Activated CD8-positive, alpha-beta T cell treated with anti-CD3 and anti-CD28 coated beads for 36 hours (primary cell): ENCODE results near the gene CBR3. TPM values are rescaled to one million over a fixed set of nuclear protein-coding genes. Genes with fewer than 3 reads are reported as not detected.

ENCODE experiments used
- ATAC-seq: fragments of 200-7000 bp; cut with Tn5 transposase; one replicate; pipeline ENCODE4 v1.10.0; 2021; ENCODE audit warnings: mild to moderate bottlenecking, moderate library complexity
- CTCF ChIA-PET: fragments of 350-600 bp; sonication (Branson Sonifier 250); formaldehyde crosslinking; loops from one replicate; lab custom pipeline; 2021; ENCODE audit warnings: antibody characterized with exemption; lab: Charles Lee
- POLR2A ChIA-PET: fragments of 350-600 bp; sonication (Branson Sonifier 250); formaldehyde crosslinking; loops from one replicate; lab custom pipeline; 2021; ENCODE audit warnings: antibody characterized with exemption; lab: Charles Lee
- DNase-seq: peaks from one replicate; pipeline ENCODE4 v3.0.0-alpha.2; 2020
- H3K27ac Mint-ChIP-seq: one replicate; pipeline ENCODE4 v1.8.0; 2021; ENCODE audit warnings: mild to moderate bottlenecking, mixed read lengths
- H3K27me3 Mint-ChIP-seq: one replicate; pipeline ENCODE4 v1.8.0; 2021; ENCODE audit warnings: mixed read lengths
- H3K36me3 Mint-ChIP-seq: one replicate; pipeline ENCODE4 v1.8.0; 2021; ENCODE audit warnings: low read depth, mixed read lengths
- H3K4me1 Mint-ChIP-seq: one replicate; pipeline ENCODE4 v1.8.0; 2021; ENCODE audit warnings: low read depth, mixed read lengths
- H3K4me3 Mint-ChIP-seq: one replicate; pipeline ENCODE4 v1.8.0; 2021; ENCODE audit warnings: mild to moderate bottlenecking, moderate library complexity, mixed read lengths
- H3K9me3 Mint-ChIP-seq: one replicate; pipeline ENCODE4 v1.8.0; 2021; ENCODE audit warnings: mixed read lengths
- intact Hi-C: fragments of 100-400 bp; cut with micrococcal nuclease; formaldehyde crosslinking; loops from one replicate; pipeline ENCODE4 v1.10.0; 2022
- total RNA-seq, 2 experiments: library from RNA; stranded (reverse); gene quantifications; one replicate each; pipeline ENCODE4 v1.2.3, GENCODE V29; 2021
- TF ChIP-seq, protein P1 (sequence below): fragments of 200-600 bp; IDR thresholded peaks from one replicate; pipeline ENCODE4 v1.8.0; 2022; ENCODE audit warnings: antibody characterized with exemption, mild to moderate bottlenecking

Gene CBR3
- total RNA-seq, 2 experiments from 2014 or later = 13.5 to 14.8 TPM

DNA sequence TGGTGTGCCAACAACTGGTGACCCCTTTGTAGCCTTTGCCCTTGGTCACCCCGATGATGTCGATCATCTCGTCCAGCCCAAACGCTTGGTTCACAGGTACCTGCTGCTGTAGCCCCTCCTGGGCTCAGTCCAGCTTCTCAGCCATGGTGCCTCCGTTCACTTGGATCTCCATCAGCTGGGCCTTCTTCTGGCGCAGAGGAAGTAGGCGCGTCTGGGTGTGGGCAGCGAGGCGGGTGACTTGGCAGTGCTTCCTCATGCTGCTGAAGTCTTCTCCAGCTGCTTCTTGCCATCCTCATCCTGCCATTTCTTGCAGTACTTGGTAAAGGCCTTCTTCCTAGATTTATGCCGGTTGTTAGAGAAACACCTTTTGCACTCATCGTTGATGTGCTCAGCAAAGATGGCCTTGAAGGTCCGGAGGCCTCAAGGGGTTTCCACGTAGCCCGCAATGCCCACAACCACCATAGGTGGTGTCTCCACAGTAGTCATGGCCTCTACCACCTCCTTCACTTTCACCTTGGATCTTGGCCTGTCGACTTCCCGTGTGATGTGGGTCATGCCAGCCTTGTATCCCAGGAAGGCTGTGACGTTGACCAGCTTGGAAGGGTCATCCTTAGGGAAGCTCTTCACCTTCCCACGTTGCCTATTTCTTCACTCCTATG lies 34.7 kb downstream of the CBR3 start:
- POLR2A ChIA-PET = interaction anchor here (1.2 kb wide), 1 partner anchor 113 kb away, joined by 3 read pairs; no protein-coding TSS in a partner anchor
- TF ChIP-seq, protein P1, sequence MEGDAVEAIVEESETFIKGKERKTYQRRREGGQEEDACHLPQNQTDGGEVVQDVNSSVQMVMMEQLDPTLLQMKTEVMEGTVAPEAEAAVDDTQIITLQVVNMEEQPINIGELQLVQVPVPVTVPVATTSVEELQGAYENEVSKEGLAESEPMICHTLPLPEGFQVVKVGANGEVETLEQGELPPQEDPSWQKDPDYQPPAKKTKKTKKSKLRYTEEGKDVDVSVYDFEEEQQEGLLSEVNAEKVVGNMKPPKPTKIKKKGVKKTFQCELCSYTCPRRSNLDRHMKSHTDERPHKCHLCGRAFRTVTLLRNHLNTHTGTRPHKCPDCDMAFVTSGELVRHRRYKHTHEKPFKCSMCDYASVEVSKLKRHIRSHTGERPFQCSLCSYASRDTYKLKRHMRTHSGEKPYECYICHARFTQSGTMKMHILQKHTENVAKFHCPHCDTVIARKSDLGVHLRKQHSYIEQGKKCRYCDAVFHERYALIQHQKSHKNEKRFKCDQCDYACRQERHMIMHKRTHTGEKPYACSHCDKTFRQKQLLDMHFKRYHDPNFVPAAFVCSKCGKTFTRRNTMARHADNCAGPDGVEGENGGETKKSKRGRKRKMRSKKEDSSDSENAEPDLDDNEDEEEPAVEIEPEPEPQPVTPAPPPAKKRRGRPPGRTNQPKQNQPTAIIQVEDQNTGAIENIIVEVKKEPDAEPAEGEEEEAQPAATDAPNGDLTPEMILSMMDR = no peak
- CTCF ChIA-PET = no interaction called here

DNA sequence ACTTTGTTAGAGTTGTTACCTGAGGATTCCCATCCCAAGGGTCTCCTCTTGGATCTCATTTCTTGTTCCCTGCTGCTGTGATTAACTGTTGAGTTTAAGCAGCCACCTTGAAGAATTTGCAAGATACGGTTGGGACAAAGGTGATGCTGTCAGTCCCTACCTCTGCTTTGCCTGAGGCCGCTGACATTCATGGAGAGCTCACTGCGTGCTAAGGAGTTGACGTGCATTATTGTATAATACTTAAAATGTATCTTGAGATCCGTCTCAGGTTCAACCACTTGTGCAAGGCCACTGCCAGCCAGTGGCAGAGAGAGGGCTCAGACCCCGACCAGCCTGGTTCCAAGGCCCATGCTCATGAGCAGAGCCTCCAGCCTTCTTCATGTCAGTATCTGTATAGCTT lies 35.9 kb downstream of the CBR3 start:
- POLR2A ChIA-PET = no interaction called here
- CTCF ChIA-PET = no interaction called here
- DNase-seq = no peak
- Mint-ChIP-seq H3K4me3 (no peak overlapping the region), H3K4me1 (peaks cover 12% of the 10 kb centered on the region), H3K9me3 (no peaks in the 10 kb centered on the region), H3K36me3 (peaks cover 24% of the 10 kb centered on the region), H3K27me3 (no peaks in the 10 kb centered on the region), H3K27ac (no peak overlapping the region)
- no peak for ATAC-seq
- intact Hi-C loops = no loop called here
- TF ChIP-seq, protein P1 = no peak

More for the DNA sequence above, 34.7 kb downstream of the CBR3 start:
- no peak for ATAC-seq
- no peaks in the 10 kb centered on the region for H3K9me3 Mint-ChIP-seq
- H3K4me1 Mint-ChIP-seq = peaks cover 4% of the 10 kb centered on the region
- intact Hi-C loops = no loop called here
- H3K27ac Mint-ChIP-seq = no peak overlapping the region
- H3K27me3 Mint-ChIP-seq = no peaks in the 10 kb centered on the region
- H3K36me3 Mint-ChIP-seq = peaks cover 24% of the 10 kb centered on the region
- peak; percentile 26 for DNase-seq
- no peak overlapping the region for H3K4me3 Mint-ChIP-seq

DNA sequence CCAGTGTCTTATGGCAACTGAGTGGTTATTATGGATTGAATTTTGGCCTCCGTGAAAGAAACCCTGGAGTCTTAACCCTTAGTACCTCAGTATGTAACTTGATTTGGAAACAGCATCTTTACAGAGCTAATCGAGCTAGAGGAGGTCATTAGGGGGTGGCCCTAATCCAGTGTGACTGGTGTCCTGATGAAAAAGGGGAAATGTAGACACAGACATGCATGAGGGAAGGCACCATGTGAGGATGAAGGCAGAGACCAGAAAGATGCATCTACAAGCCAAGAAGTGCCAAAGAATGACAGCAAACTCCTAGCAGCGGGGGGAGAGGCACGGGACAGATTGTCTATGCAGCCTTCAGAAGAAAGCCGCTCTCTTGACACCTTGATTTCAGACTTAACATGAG lies 36.5 kb downstream of the CBR3 start:
- DNase-seq (no peak), ATAC-seq (no peak)
- Mint-ChIP-seq H3K36me3 (peaks cover 22% of the 10 kb centered on the region), H3K4me3 (no peak overlapping the region), H3K27me3 (no peaks in the 10 kb centered on the region), H3K4me1 (peaks cover 13% of the 10 kb centered on the region), H3K27ac (no peak overlapping the region), H3K9me3 (no peaks in the 10 kb centered on the region)
- intact Hi-C loops = no loop called here
- CTCF ChIA-PET = no interaction called here
- TF ChIP-seq, protein P1 = no peak
- POLR2A ChIA-PET = no interaction called here

DNA sequence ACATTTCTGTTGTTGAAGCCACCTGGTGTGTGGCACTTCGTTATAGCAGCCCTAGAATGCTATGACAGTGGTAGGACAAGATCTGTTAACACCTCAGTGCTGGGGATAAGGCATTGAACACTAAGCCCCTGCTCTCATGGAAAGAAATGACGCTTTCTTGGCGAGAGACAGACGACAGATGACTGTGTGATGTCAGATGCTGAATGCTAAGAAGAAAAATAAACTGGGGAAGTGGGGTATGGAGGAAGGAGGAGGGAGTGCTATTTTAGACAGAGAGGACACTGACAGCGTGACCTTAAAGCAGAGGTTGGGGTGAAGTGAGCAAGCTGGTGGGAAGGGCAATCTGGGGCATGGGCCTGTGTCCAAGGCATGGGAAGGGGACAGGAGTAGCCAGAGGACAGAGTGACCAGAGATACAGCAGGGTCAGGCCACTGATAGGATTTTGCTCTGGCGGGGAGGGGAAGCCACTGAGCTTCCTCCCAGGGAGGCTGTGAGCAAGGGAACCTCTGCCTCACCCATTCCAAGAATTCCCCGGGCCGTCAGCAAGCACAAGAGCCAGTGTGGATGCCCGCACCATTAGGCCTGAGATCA lies 37.0 kb downstream of the CBR3 start:
- Mint-ChIP-seq H3K4me3 (no peak overlapping the region), H3K36me3 (peaks cover 20% of the 10 kb centered on the region), H3K4me1 (peaks cover 13% of the 10 kb centered on the region), H3K9me3 (no peaks in the 10 kb centered on the region), H3K27me3 (no peaks in the 10 kb centered on the region), H3K27ac (no peak overlapping the region)
- intact Hi-C loops = no loop called here
- TF ChIP-seq, protein P1 = no peak
- no peak for ATAC-seq
- ChIA-PET POLR2A (no interaction called here), CTCF (no interaction called here)
- no peak for DNase-seq

DNA sequence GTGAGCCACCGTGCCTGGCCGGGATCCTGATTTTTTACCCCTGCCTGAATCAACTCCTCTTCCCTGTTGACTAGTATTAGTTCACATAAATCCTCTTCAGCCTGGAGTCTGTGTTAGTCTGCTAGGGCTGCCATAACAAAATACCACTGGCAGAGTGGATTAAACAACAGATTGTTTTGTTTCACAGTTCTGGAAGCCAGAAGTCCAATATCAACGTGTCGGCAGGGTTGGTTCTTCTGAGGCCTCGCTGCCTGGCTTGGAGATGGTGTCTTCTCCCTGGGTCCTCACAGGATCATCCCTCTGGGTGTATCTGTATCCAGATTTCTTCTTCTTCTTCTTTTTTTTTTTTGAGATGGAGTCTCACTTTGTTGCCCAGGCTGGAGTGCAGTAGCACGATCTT lies 39.9 kb downstream of the CBR3 start:
- Mint-ChIP-seq H3K27ac (peak overlapping the region; percentile 30), H3K36me3 (peaks cover 7% of the 10 kb centered on the region), H3K4me1 (peaks cover 13% of the 10 kb centered on the region), H3K4me3 (no peak overlapping the region), H3K9me3 (no peaks in the 10 kb centered on the region), H3K27me3 (no peaks in the 10 kb centered on the region)
- CTCF ChIA-PET = interaction anchor here (1.2 to 2.0 kb wide), 4 partner anchors 8 to 70 kb away, joined by 4 to 5 read pairs (median 4); no protein-coding TSS in a partner anchor
- ATAC-seq (no peak), DNase-seq (no peak)
- POLR2A ChIA-PET = interaction anchor here (1.4 to 1.9 kb wide), 2 partner anchors 10 to 145 kb away, joined by 5 read pairs; partner anchors contain the start of gene MORC3
- TF ChIP-seq, protein P1 = no peak
- intact Hi-C loops = no loop called here
